MM.1S (cell line): Measurements from ENCODE around the gene ATP10B.

Source experiments
- EZH2 ChIP-seq: fragments of 300-600 bp; sonication (generic); optimal IDR thresholded peaks from 2 replicates; pipeline ENCODE3; 2017; ENCODE audit warnings: low read depth, mild to moderate bottlenecking, antibody characterized with exemption, low read length, mixed read lengths
- TF ChIP-seq, protein P1 (sequence below): fragments of 300-600 bp; sonication (generic); IDR thresholded peaks from 2 replicates; pipeline ENCODE4 v1.5.1; 2016; ENCODE audit warnings: antibody characterized with exemption, low read length, mixed read lengths

DNA sequence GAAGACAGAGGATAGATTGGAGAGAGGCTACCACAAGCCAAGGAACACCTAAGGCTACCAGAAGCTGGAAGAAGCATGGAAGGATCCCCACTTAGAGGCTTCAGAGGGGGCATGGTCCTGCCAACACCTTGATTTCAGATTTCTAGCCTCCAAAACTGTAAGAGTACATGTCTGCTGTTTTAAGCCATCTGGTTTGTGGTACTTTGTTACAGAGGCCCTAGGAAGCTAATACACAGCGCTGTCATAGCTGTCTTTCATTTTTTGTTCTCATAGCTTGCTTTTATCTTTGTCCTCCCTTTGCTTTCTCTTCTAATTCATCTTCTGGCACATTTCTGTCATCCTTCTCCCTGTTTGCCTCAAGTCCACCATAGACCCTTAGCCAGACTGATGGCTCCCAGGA, 104.5 kb downstream of the ATP10B start:
- TF ChIP-seq EZH2: no peak
- TF ChIP-seq, protein P1, sequence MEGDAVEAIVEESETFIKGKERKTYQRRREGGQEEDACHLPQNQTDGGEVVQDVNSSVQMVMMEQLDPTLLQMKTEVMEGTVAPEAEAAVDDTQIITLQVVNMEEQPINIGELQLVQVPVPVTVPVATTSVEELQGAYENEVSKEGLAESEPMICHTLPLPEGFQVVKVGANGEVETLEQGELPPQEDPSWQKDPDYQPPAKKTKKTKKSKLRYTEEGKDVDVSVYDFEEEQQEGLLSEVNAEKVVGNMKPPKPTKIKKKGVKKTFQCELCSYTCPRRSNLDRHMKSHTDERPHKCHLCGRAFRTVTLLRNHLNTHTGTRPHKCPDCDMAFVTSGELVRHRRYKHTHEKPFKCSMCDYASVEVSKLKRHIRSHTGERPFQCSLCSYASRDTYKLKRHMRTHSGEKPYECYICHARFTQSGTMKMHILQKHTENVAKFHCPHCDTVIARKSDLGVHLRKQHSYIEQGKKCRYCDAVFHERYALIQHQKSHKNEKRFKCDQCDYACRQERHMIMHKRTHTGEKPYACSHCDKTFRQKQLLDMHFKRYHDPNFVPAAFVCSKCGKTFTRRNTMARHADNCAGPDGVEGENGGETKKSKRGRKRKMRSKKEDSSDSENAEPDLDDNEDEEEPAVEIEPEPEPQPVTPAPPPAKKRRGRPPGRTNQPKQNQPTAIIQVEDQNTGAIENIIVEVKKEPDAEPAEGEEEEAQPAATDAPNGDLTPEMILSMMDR: no peak
